ENCODE measurements around the gene ITGB1. TPM values are rescaled to one million over a fixed set of nuclear protein-coding genes. Genes with fewer than 3 reads are reported as not detected.

Gene ITGB1
- total and polyA plus RNA-seq, 9 of the 15 experiments (the other 6 are each of a cell fraction or from before 2014, with no cell fraction given) = 40.2 to 194 (median 155) TPM

- TF ChIP-seq, protein P1, sequence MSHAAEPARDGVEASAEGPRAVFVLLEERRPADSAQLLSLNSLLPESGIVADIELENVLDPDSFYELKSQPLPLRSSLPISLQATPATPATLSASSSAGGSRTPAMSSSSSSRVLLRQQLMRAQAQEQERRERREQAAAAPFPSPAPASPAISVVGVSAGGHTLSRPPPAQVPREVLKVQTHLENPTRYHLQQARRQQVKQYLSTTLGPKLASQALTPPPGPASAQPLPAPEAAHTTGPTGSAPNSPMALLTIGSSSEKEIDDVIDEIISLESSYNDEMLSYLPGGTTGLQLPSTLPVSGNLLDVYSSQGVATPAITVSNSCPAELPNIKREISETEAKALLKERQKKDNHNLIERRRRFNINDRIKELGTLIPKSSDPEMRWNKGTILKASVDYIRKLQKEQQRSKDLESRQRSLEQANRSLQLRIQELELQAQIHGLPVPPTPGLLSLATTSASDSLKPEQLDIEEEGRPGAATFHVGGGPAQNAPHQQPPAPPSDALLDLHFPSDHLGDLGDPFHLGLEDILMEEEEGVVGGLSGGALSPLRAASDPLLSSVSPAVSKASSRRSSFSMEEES (CRISPR knock-in tag; IDR thresholded peaks at IDR 0.05) = peak; percentile 98
- TF ChIP-seq ZNF280A (IDR thresholded peaks at IDR 0.05; ENCODE audit: low read depth, partially characterized antibody) = no peak
- no peak for TF ChIP-seq ZNF12 (CRISPR knock-in tag; IDR thresholded peaks at IDR 0.05)
- no peak for TF ChIP-seq BRF1 (IDR thresholded peaks at IDR 0.05; ENCODE audit: borderline replicate concordance, extremely low read depth, insufficient read length)
- no peak for TF ChIP-seq ZNF696 (CRISPR knock-in tag; conservative IDR thresholded peaks at IDR 0.05)
- no peak for TF ChIP-seq ZNF431 (CRISPR knock-in tag; IDR thresholded peaks at IDR 0.05)
- TF ChIP-seq, protein P2, sequence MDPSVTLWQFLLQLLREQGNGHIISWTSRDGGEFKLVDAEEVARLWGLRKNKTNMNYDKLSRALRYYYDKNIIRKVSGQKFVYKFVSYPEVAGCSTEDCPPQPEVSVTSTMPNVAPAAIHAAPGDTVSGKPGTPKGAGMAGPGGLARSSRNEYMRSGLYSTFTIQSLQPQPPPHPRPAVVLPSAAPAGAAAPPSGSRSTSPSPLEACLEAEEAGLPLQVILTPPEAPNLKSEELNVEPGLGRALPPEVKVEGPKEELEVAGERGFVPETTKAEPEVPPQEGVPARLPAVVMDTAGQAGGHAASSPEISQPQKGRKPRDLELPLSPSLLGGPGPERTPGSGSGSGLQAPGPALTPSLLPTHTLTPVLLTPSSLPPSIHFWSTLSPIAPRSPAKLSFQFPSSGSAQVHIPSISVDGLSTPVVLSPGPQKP (CRISPR knock-in tag; IDR thresholded peaks at IDR 0.05) = no peak
- no peak for TF ChIP-seq ZNF780A (CRISPR knock-in tag; IDR thresholded peaks at IDR 0.05)
- TF ChIP-seq BRCA1 (IDR thresholded peaks at IDR 0.05) = no peak
- TF ChIP-seq BRCA1 (CRISPR knock-in tag; IDR thresholded peaks at IDR 0.05) = no peak
- TF ChIP-seq, protein P3, sequence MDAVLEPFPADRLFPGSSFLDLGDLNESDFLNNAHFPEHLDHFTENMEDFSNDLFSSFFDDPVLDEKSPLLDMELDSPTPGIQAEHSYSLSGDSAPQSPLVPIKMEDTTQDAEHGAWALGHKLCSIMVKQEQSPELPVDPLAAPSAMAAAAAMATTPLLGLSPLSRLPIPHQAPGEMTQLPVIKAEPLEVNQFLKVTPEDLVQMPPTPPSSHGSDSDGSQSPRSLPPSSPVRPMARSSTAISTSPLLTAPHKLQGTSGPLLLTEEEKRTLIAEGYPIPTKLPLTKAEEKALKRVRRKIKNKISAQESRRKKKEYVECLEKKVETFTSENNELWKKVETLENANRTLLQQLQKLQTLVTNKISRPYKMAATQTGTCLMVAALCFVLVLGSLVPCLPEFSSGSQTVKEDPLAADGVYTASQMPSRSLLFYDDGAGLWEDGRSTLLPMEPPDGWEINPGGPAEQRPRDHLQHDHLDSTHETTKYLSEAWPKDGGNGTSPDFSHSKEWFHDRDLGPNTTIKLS (IDR thresholded peaks at IDR 0.05; ENCODE audit: borderline replicate concordance, low read depth) = peak; percentile 88
- peak in 1 of 2 experiments; percentile 40; a peak in 1 of 4 replicates for TF ChIP-seq ETV6 (IDR thresholded peaks at IDR 0.05; ENCODE audit: borderline replicate concordance in 1 of 2, low read depth in 2 of 2, low read length in 1 of 2)
- no peak for TF ChIP-seq ETV6 (CRISPR knock-in tag; IDR thresholded peaks at IDR 0.05; ENCODE audit: borderline replicate concordance)
- TF ChIP-seq WHSC1 (IDR thresholded peaks at IDR 0.05; ENCODE audit: low read length) = no peak
- no peak for TF ChIP-seq HDAC6 (IDR thresholded peaks at IDR 0.05; ENCODE audit: low read depth, low read length)
- no peak for TF ChIP-seq ZNF76 (CRISPR knock-in tag; IDR thresholded peaks at IDR 0.05; ENCODE audit: borderline replicate concordance)
- TF ChIP-seq, protein P4, sequence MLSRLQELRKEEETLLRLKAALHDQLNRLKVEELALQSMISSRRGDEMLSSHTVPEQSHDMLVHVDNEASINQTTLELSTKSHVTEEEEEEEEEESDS (CRISPR knock-in tag; IDR thresholded peaks at IDR 0.05) = no peak
- TF ChIP-seq ARID1B (IDR thresholded peaks at IDR 0.05) = peak; percentile 82
- TF ChIP-seq PHTF2 (CRISPR knock-in tag; IDR thresholded peaks at IDR 0.05) = no peak
- TF ChIP-seq ZKSCAN8 (CRISPR knock-in tag; IDR thresholded peaks at IDR 0.05) = no peak
- TF ChIP-seq ZNF561 (CRISPR knock-in tag; conservative IDR thresholded peaks at IDR 0.05) = no peak
- TF ChIP-seq NCOA4 (IDR thresholded peaks at IDR 0.05; ENCODE audit: partially characterized antibody) = no peak
- no peak for TF ChIP-seq FOS (IDR thresholded peaks at IDR 0.05; ENCODE audit: extremely low read depth, insufficient read length)
Measured at GRCh38 chr10:32980558-32981468, 22.8 kb upstream of the ITGB1 start (continued).
